K562 (cell line): Measurements from ENCODE around the gene BMP10. TPM values are rescaled to one million over a fixed set of nuclear protein-coding genes. Genes with fewer than 3 reads are reported as not detected.

ENCODE experiments used
- CUX1 ChIP-seq: fragments of 200-800 bp; sonication (Bioruptor generic); IDR thresholded peaks from 2 replicates; pipeline ENCODE4 v1.6.1; 2016; ENCODE audit warnings: missing genetic modification characterization, missing compliant biosample characterization
- E2F6 ChIP-seq, 2 experiments: IDR thresholded peaks; 2 replicates each; pipeline ENCODE4 v1.6.1; 2011; ENCODE audit warnings: borderline replicate concordance in 1 of 2, control low read depth in 1 of 2, low read depth in 1 of 2, low read length in 1 of 2, mild to moderate bottlenecking in 1 of 2, mixed read lengths in 1 of 2, moderate library complexity in 1 of 2; ENCODE audit not compliant: insufficient read depth in 1 of 2, insufficient read length in 1 of 2, poor library complexity in 1 of 2, severe bottlenecking in 1 of 2; ENCODE audit errors: extremely low read depth in 1 of 2
- ELK3 ChIP-seq: fragments of 450-650 bp; formaldehyde crosslinking; IDR thresholded peaks from 2 replicates; pipeline ENCODE4 v1.4.0; 2020; ENCODE audit warnings: mild to moderate bottlenecking
- GATAD2B ChIP-seq: fragments of 450-650 bp; IDR thresholded peaks from 2 replicates; pipeline ENCODE4 v1.6.1; 2017; ENCODE audit warnings: mild to moderate bottlenecking, borderline replicate concordance
- NFYB ChIP-seq: IDR thresholded peaks from 2 replicates; pipeline ENCODE4 v1.6.1; 2011; ENCODE audit warnings: mild to moderate bottlenecking, moderate library complexity; ENCODE audit not compliant: insufficient read length; ENCODE audit errors: extremely low read depth
- TARDBP ChIP-seq: fragments of 450-650 bp; IDR thresholded peaks from 2 replicates; pipeline ENCODE4 v1.6.1; 2016
- ZBTB11 ChIP-seq, 3 experiments: fragments of 200-800 bp in 1 of 3; fragments of 250-450 bp in 1 of 3; fragments of 450-650 bp in 1 of 3; sonication (Bioruptor Pico) in 1 of 3; sonication (Bioruptor generic) in 1 of 3; formaldehyde crosslinking in 1 of 3; IDR thresholded peaks; 2 replicates each; pipeline versions ENCODE4 v1.6.1 to v1.8.0; 2016 to 2022; ENCODE audit warnings: mild to moderate bottlenecking in 2 of 3, missing genetic modification characterization in 2 of 3, missing compliant biosample characterization in 1 of 3, moderate library complexity in 1 of 3
- ZBTB34 ChIP-seq: fragments of 250-450 bp; sonication (Bioruptor Pico); IDR thresholded peaks from 2 replicates; pipeline ENCODE4 v1.8.0; 2021; ENCODE audit warnings: mild to moderate bottlenecking, moderate library complexity
- ZNF347 ChIP-seq: fragments of 450-650 bp; formaldehyde crosslinking; IDR thresholded peaks from 2 replicates; pipeline ENCODE4 v1.4.0; 2020; ENCODE audit warnings: low read depth, mild to moderate bottlenecking, moderate library complexity
- ZNF398 ChIP-seq: fragments of 250-450 bp; sonication (Bioruptor Pico); IDR thresholded peaks from 2 replicates; pipeline ENCODE4 v1.8.0; 2021; ENCODE audit warnings: moderate library complexity, mild to moderate bottlenecking, inconsistent platforms
- ZNF75A ChIP-seq: fragments of 450-650 bp; formaldehyde crosslinking; IDR thresholded peaks from 2 replicates; pipeline ENCODE4 v1.4.0; 2020; ENCODE audit warnings: mild to moderate bottlenecking
- ZSCAN32 ChIP-seq: fragments of 450-650 bp; formaldehyde crosslinking; IDR thresholded peaks from 2 replicates; pipeline ENCODE4 v1.4.0; 2020; ENCODE audit warnings: mild to moderate bottlenecking, moderate library complexity
- polyA plus RNA-seq, 8 experiments: library from polyadenylated mRNA; depleted of rRNA in 4 of 8; stranded (reverse) in 5 of 8; unstranded in 3 of 8; fragments of >200 nt; fragmentation: Nextera tagmentation in 2 of 8; fragmentation: Illumina TruSeq in 1 of 8; extraction: Ambion mirVana in 2 of 8; extraction: Trizol in 1 of 8; gene quantifications; 2 replicates each; pipeline versions ENCODE4 v1.2.1 to v1.2.3, GENCODE V29; 2011 to 2014; ENCODE audit warnings: inconsistent platforms in 1 of 8, missing spikeins in 1 of 8
- total RNA-seq, 7 experiments: library from RNA; depleted of rRNA in 6 of 7; stranded (reverse); fragments of >200 nt in 6 of 7; fragmentation: Illumina TruSeq in 2 of 7; extraction: Trizol in 2 of 7; gene quantifications; 2 replicates each; pipeline versions ENCODE4 v1.2.1 to v1.2.3, GENCODE V29; 2011 to 2021; ENCODE audit warnings: low replicate concordance in 1 of 7

BMP10 gene
- total and polyA plus RNA-seq, 9 of the 15 experiments (the other 6 are each of a cell fraction or from before 2014, with no cell fraction given): 0.11 to 0.91 (median 0.43) TPM

- TF ChIP-seq ZBTB34 (no peak), ZBTB11 (CRISPR knock-in tag; IDR thresholded peaks at IDR 0.05) (peak in 1 of 3 experiments; percentile 82; a peak in 2 of 6 replicates), ZNF398 (no peak), ZNF75A (CRISPR knock-in tag) (no peak), TARDBP (no peak), ZNF347 (CRISPR knock-in tag) (no peak), GATAD2B (no peak; the same call in 1 of the 2 replicates), E2F6 (IDR thresholded peaks at IDR 0.05; ENCODE audit: borderline replicate concordance in 1 of 2, extremely low read depth in 1 of 2, insufficient read depth in 1 of 2, insufficient read length in 1 of 2, low read depth in 1 of 2, low read length in 1 of 2, poor library complexity in 1 of 2, severe bottlenecking in 1 of 2) (no peak), CUX1 (peak; percentile 77; the same call in 1 of the 2 replicates), ELK3 (CRISPR knock-in tag) (no peak), ZSCAN32 (no peak), NFYB (no peak)
Observed at GRCh38 chr2:68849579-68850030, 21.6 kb downstream of the BMP10 start (continued).
